HUES6 (cell line): Measurements from ENCODE around the gene MTRR.

ENCODE experiments used
- H3K27ac ChIP-seq: 2 replicates; pipeline ENCODE4 v1.7.0; 2013; ENCODE audit warnings: low read depth, mild to moderate bottlenecking, low read length, inconsistent platforms
- H3K27me3 ChIP-seq: 2 replicates; pipeline ENCODE4 v1.6.1; 2013; ENCODE audit warnings: low read length; ENCODE audit not compliant: control insufficient read depth, insufficient read depth
- H3K36me3 ChIP-seq: 2 replicates; pipeline ENCODE4 v1.6.1; 2013; ENCODE audit warnings: low read length; ENCODE audit not compliant: control insufficient read depth, insufficient read depth
- H3K4me1 ChIP-seq: 2 replicates; pipeline ENCODE4 v1.6.1; 2013; ENCODE audit warnings: low read length; ENCODE audit not compliant: control insufficient read depth, insufficient read depth
- H3K4me3 ChIP-seq: 2 replicates; pipeline ENCODE4 v1.5.1; 2013; ENCODE audit warnings: low read depth, low read length
- H3K9ac ChIP-seq: one replicate; pipeline ENCODE4 v1.6.1; 2013; ENCODE audit warnings: mild to moderate bottlenecking, low read length
- H3K9me3 ChIP-seq: 2 replicates; pipeline ENCODE4 v1.6.1; 2013; ENCODE audit warnings: low read depth, low read length; ENCODE audit not compliant: control insufficient read depth, insufficient read depth

MTRR gene

GRCh38 chr5:7856855-7857254 lies 12.1 kb upstream of the MTRR start:
- Histone ChIP-seq H3K4me3 (no peak overlapping the region), H3K27me3 (peaks cover 3% of the 10 kb centered on the region; the same call in 1 of the 2 replicates), H3K4me1 (no peaks in the 10 kb centered on the region), H3K9me3 (no peaks in the 10 kb centered on the region), H3K9ac (no peak overlapping the region), H3K36me3 (peaks cover 30% of the 10 kb centered on the region), H3K27ac (no peak overlapping the region)

GRCh38 chr5:7857361-7857760 lies 11.6 kb upstream of the MTRR start:
- Histone ChIP-seq H3K9ac (no peak overlapping the region), H3K4me1 (no peaks in the 10 kb centered on the region), H3K27ac (no peak overlapping the region), H3K36me3 (peaks cover 35% of the 10 kb centered on the region), H3K27me3 (no peaks in the 10 kb centered on the region), H3K9me3 (no peaks in the 10 kb centered on the region), H3K4me3 (no peak overlapping the region)

GRCh38 chr5:7857926-7858632 lies 10.9 kb upstream of the MTRR start:
- H3K36me3 ChIP-seq, result peaks cover 42% of the 10 kb centered on the region
- H3K27me3 ChIP-seq, result no peaks in the 10 kb centered on the region
- H3K27ac ChIP-seq, result no peak overlapping the region
- no peak overlapping the region for H3K9ac ChIP-seq
- no peak overlapping the region for H3K4me3 ChIP-seq
- no peaks in the 10 kb centered on the region for H3K9me3 ChIP-seq
- H3K4me1 ChIP-seq, result no peaks in the 10 kb centered on the region

- H3K36me3 ChIP-seq, result peaks cover 38% of the 10 kb centered on the region
- no peak overlapping the region for H3K9ac ChIP-seq
- no peak overlapping the region for H3K27ac ChIP-seq
- peaks cover 8% of the 10 kb centered on the region for H3K4me1 ChIP-seq
- H3K27me3 ChIP-seq, result no peaks in the 10 kb centered on the region
- H3K9me3 ChIP-seq, result no peaks in the 10 kb centered on the region
- H3K4me3 ChIP-seq, result no peak overlapping the region
Observed at GRCh38 chr5:7866196-7866595, 2.8 kb upstream of the MTRR start.

GRCh38 chr5:7867260-7867659 lies 1.7 kb upstream of the MTRR start:
- Histone ChIP-seq H3K36me3 (peaks cover 39% of the 10 kb centered on the region), H3K27ac (no peak overlapping the region), H3K27me3 (no peaks in the 10 kb centered on the region), H3K4me1 (peaks cover 8% of the 10 kb centered on the region), H3K9ac (no peak overlapping the region), H3K9me3 (no peaks in the 10 kb centered on the region), H3K4me3 (no peak overlapping the region)

GRCh38 chr5:7868427-7868772 lies 548 bp upstream of the MTRR start:
- H3K36me3 ChIP-seq, result peaks cover 40% of the 10 kb centered on the region
- peak overlapping the region; percentile 81 for H3K9ac ChIP-seq
- peaks cover 8% of the 10 kb centered on the region for H3K4me1 ChIP-seq
- H3K27me3 ChIP-seq, result no peaks in the 10 kb centered on the region
- peak overlapping the region; percentile 88 for H3K4me3 ChIP-seq
- H3K27ac ChIP-seq, result no peak overlapping the region
- H3K9me3 ChIP-seq, result no peaks in the 10 kb centered on the region

- Histone ChIP-seq H3K27me3 (no peaks in the 10 kb centered on the region), H3K9ac (peak overlapping the region; percentile 84), H3K36me3 (peaks cover 44% of the 10 kb centered on the region), H3K4me3 (peak overlapping the region; percentile 88), H3K4me1 (peaks cover 8% of the 10 kb centered on the region), H3K9me3 (no peaks in the 10 kb centered on the region), H3K27ac (peak overlapping the region; percentile 71; the same call in 1 of the 2 replicates)
Observed at GRCh38 chr5:7869474-7870136, 657 bp downstream of the MTRR start.

GRCh38 chr5:7871653-7872052 lies 2.7 kb downstream of the MTRR start:
- Histone ChIP-seq H3K4me1 (peaks cover 8% of the 10 kb centered on the region), H3K9me3 (no peaks in the 10 kb centered on the region), H3K9ac (no peak overlapping the region), H3K4me3 (no peak overlapping the region), H3K27me3 (no peaks in the 10 kb centered on the region), H3K27ac (no peak overlapping the region), H3K36me3 (peaks cover 60% of the 10 kb centered on the region)

GRCh38 chr5:7872517-7873130 lies 3.7 kb downstream of the MTRR start:
- no peak overlapping the region for H3K27ac ChIP-seq
- no peak overlapping the region for H3K4me3 ChIP-seq
- H3K9ac ChIP-seq, result no peak overlapping the region
- H3K27me3 ChIP-seq, result no peaks in the 10 kb centered on the region
- H3K36me3 ChIP-seq, result peaks cover 66% of the 10 kb centered on the region
- no peaks in the 10 kb centered on the region for H3K9me3 ChIP-seq
- peaks cover 8% of the 10 kb centered on the region for H3K4me1 ChIP-seq

GRCh38 chr5:7873216-7873615 lies 4.3 kb downstream of the MTRR start:
- peaks cover 72% of the 10 kb centered on the region for H3K36me3 ChIP-seq

GRCh38 chr5:7874639-7875038 lies 5.7 kb downstream of the MTRR start:
- no peaks in the 10 kb centered on the region for H3K9me3 ChIP-seq

More at GRCh38 chr5:7873216-7873615, 4.3 kb downstream of the MTRR start:
- Histone ChIP-seq H3K9me3 (no peaks in the 10 kb centered on the region), H3K27ac (no peak overlapping the region), H3K4me3 (no peak overlapping the region), H3K27me3 (no peaks in the 10 kb centered on the region), H3K9ac (no peak overlapping the region), H3K4me1 (peaks cover 8% of the 10 kb centered on the region)

More at GRCh38 chr5:7874639-7875038, 5.7 kb downstream of the MTRR start:
- Histone ChIP-seq H3K27me3 (no peaks in the 10 kb centered on the region), H3K4me1 (peaks cover 7% of the 10 kb centered on the region), H3K4me3 (no peak overlapping the region), H3K27ac (no peak overlapping the region), H3K36me3 (peaks cover 82% of the 10 kb centered on the region), H3K9ac (no peak overlapping the region)
